ENCODE measurements around the gene NR2F2.

DNA sequence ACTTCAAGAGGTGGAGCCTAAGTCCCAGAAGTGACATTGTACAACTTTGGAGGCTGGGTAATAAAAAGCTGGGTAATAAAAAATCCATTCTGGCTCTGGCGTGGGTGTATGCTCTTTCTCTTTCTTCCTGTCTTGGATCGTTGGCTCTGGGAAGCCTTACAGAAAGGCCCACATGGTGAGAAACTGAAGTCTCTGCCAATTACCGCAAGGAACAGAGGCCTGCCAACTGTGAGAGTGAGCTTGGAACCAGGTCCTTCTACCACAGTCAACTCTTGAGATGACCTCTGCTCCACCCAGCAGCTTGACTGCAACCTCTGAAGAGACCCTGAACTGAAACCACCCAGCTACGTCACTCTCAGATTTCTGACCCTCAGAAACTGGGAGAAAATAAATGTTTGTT, 51.0 kb downstream of the NR2F2 start:
- TF ChIP-seq POLR2A (IDR thresholded peaks at IDR 0.05; ENCODE audit: low read depth) (no peak), EP300 (IDR thresholded peaks at IDR 0.05) (no peak), POLR2AphosphoS5 (IDR thresholded peaks at IDR 0.05) (no peak)
- TF ChIP-seq, protein P1, sequence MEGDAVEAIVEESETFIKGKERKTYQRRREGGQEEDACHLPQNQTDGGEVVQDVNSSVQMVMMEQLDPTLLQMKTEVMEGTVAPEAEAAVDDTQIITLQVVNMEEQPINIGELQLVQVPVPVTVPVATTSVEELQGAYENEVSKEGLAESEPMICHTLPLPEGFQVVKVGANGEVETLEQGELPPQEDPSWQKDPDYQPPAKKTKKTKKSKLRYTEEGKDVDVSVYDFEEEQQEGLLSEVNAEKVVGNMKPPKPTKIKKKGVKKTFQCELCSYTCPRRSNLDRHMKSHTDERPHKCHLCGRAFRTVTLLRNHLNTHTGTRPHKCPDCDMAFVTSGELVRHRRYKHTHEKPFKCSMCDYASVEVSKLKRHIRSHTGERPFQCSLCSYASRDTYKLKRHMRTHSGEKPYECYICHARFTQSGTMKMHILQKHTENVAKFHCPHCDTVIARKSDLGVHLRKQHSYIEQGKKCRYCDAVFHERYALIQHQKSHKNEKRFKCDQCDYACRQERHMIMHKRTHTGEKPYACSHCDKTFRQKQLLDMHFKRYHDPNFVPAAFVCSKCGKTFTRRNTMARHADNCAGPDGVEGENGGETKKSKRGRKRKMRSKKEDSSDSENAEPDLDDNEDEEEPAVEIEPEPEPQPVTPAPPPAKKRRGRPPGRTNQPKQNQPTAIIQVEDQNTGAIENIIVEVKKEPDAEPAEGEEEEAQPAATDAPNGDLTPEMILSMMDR (IDR thresholded peaks at IDR 0.05) = no peak

All from esophagus muscularis mucosa (tissue), 4 donors.